ENCODE measurements around the gene KISS1R. TPM values are rescaled to one million over a fixed set of nuclear protein-coding genes. Genes with fewer than 3 reads are reported as not detected.

KISS1R gene
- total RNA-seq, 1 donor from 2014 or later: 6.1 TPM

DNA sequence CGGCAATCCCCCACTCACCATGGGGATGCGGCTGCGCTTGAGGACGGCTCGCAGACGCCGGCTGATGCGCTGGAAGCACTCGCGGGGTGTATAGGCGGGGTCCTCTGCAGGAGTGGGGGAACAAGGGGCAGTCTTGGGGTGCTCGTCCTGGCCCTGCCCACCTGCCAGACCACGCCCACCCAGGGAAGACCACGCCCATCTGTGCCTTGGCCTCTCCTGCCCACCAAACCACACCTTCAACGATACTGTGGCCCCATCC, 17.2 kb upstream of the KISS1R start:
- no peak for DNase-seq (ENCODE audit: low spot score, unreplicated experiment)
- peaks cover 5% of the 10 kb centered on the region for H3K36me3 Mint-ChIP-seq (ENCODE audit: insufficient read depth)
- no peaks in the 10 kb centered on the region for H3K9me3 Mint-ChIP-seq (ENCODE audit: low read depth)
- TF ChIP-seq, protein P1, sequence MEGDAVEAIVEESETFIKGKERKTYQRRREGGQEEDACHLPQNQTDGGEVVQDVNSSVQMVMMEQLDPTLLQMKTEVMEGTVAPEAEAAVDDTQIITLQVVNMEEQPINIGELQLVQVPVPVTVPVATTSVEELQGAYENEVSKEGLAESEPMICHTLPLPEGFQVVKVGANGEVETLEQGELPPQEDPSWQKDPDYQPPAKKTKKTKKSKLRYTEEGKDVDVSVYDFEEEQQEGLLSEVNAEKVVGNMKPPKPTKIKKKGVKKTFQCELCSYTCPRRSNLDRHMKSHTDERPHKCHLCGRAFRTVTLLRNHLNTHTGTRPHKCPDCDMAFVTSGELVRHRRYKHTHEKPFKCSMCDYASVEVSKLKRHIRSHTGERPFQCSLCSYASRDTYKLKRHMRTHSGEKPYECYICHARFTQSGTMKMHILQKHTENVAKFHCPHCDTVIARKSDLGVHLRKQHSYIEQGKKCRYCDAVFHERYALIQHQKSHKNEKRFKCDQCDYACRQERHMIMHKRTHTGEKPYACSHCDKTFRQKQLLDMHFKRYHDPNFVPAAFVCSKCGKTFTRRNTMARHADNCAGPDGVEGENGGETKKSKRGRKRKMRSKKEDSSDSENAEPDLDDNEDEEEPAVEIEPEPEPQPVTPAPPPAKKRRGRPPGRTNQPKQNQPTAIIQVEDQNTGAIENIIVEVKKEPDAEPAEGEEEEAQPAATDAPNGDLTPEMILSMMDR (IDR thresholded peaks at IDR 0.05; ENCODE audit: unreplicated experiment): no peak
- peaks cover 8% of the 10 kb centered on the region for H3K4me1 Mint-ChIP-seq (ENCODE audit: low read depth)
- no peaks in the 10 kb centered on the region for H3K27me3 Mint-ChIP-seq
- H3K27ac Mint-ChIP-seq: no peak overlapping the region
- H3K4me3 Mint-ChIP-seq (ENCODE audit: low read depth): no peak overlapping the region

DNA sequence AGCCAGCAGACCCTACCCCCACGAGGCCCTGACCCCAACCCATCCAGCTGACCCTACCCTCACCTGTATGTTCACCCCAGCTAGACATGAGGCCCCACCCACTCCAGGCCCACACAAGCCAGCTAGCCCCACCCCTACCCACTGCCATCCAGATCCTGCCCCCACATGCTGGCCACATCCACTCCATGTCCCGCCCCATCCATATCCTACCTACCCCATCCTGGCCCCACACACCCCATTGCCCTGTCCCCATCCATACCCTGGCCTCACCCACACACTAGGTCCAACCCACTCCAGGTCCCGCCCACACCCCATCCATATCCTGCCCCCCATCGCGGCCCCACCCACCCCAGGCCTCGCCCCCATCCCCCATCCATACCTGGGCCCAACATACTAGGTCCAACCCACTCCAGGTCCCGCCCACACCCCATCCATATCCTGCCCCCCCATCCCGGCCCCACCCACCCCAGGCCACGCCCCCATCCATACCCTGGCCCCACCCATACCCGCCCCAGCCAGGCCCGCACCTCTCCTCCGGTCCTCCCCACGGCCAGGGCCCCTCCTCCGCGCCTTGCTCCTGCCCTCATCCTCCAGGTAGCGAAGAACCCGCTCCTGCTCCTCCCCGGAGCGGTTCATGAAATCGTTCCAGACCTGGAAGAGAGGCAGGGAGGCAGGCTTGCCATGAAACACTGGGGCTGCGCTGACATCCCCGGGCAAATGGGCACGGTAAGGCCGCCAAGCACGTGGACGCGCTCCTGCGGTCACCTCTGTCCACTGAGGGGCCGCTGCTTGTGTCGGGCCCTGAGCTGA, 16.6 kb upstream of the KISS1R start:
- Mint-ChIP-seq H3K4me1 (ENCODE audit: low read depth) (peaks cover 8% of the 10 kb centered on the region), H3K4me3 (ENCODE audit: low read depth) (no peak overlapping the region), H3K27ac (no peak overlapping the region), H3K9me3 (ENCODE audit: low read depth) (no peaks in the 10 kb centered on the region), H3K27me3 (no peaks in the 10 kb centered on the region), H3K36me3 (ENCODE audit: insufficient read depth) (peaks cover 5% of the 10 kb centered on the region)
- TF ChIP-seq, protein P1 (IDR thresholded peaks at IDR 0.05; ENCODE audit: unreplicated experiment): no peak
- DNase-seq (ENCODE audit: low spot score, unreplicated experiment): no peak

DNA sequence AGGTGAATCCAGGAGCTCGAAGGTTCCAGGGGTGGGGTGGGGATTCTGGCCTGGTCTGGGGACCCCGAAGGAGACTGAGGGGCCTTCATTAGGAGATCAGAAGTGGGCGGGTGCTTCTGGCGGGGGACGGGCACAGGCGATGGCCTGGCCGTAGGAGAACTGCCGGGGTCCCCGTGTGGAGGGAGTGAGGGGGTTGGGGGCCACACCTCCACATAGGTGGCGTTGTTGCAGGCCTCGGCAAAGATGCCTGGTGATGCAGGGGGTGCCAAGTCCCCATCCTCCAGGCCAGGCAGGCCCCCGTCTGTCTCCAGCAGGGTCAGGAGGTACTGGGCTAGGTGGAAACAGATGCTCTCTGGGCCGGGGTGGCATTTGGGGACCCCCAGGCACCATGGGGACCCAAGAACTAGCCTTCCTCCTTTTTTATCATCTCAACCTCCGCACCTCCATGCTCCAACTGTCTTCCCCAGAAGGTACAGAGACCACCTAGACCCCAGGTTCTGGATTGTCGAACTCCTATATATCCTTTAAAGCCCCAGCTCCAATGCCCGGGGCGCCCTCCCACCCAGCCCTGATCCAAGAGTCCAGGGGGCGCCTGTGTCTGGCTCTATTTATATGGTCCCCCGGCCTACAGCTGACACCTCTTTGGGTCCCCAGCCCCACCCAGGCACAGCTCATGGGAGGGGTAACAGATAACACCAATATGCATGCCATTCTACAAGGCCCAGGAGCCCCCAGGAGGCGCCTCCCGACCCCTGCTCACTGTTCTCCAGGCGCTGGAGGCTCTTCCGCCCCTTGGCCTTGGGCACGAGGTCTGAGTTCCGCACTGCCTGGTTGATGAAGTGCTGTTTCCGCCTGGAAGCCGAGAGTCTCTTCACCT, 15.7 kb upstream of the KISS1R start:
- DNase-seq (ENCODE audit: low spot score, unreplicated experiment): no peak
- TF ChIP-seq, protein P1 (IDR thresholded peaks at IDR 0.05; ENCODE audit: unreplicated experiment): no peak
- H3K4me3 Mint-ChIP-seq (ENCODE audit: low read depth): no peak overlapping the region
- peaks cover 5% of the 10 kb centered on the region for H3K36me3 Mint-ChIP-seq (ENCODE audit: insufficient read depth)
- no peak overlapping the region for H3K27ac Mint-ChIP-seq
- H3K4me1 Mint-ChIP-seq (ENCODE audit: low read depth): peaks cover 8% of the 10 kb centered on the region
- H3K27me3 Mint-ChIP-seq: no peaks in the 10 kb centered on the region
- H3K9me3 Mint-ChIP-seq (ENCODE audit: low read depth): no peaks in the 10 kb centered on the region

DNA sequence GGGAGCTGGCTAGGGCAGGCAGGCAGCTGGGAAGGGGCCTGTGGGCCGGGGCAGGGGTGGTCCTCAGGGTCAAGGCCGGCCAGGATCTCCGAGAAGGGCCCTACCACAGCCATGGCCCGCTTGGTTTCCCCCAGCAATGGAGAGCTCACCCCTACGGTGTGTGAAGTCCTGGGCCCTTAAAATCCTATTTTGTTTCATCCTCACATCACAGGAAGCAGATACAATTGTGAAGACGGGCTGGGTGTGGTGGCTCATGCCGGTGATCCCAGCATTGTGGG, 15.1 kb upstream of the KISS1R start:
- Mint-ChIP-seq H3K4me1 (ENCODE audit: low read depth) (peaks cover 8% of the 10 kb centered on the region), H3K4me3 (ENCODE audit: low read depth) (no peak overlapping the region), H3K36me3 (ENCODE audit: insufficient read depth) (peaks cover 1% of the 10 kb centered on the region), H3K9me3 (ENCODE audit: low read depth) (no peaks in the 10 kb centered on the region), H3K27ac (no peak overlapping the region), H3K27me3 (no peaks in the 10 kb centered on the region)
- DNase-seq (ENCODE audit: low spot score, unreplicated experiment): no peak
- TF ChIP-seq, protein P1 (IDR thresholded peaks at IDR 0.05; ENCODE audit: unreplicated experiment): no peak

DNA sequence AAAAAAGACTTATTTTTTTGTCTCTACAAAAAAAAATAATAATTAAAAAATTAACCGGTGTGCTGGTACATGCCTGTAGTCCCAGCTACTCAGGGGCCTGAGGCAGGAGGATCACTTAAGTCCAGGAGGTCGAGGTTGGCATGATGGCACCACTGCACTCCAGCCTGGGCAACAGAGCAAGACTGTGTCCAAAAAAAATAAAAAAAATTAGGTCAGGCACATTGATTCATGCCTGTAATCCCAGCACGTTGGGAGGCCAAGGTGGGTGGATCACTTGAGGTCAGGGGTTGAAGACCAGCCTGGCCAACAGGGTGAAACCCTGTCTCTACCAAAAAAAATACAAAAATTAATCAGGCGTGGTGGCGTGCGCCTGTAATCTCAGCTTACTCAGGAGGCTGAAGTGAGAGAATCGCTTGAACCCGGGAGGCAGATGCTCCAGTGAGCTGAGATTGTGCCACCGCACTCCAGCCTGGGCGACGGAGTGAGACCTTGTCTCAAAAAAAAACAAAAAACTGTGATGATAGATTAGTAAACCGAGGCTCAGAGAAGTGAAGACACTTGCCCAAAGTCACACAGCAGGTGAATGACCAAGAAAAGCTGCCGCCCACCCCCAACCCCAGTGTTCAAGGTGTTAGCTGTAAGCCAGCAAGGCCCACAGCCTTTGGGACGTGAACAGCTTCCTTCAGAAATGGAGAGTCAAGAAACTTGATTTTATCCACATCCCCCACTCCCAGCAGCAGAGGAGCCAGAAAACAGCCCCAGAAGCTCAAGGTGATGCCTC, 14.5 kb upstream of the KISS1R start:
- Mint-ChIP-seq H3K27me3 (no peaks in the 10 kb centered on the region), H3K9me3 (ENCODE audit: low read depth) (no peaks in the 10 kb centered on the region), H3K4me1 (ENCODE audit: low read depth) (peaks cover 8% of the 10 kb centered on the region), H3K36me3 (ENCODE audit: insufficient read depth) (no peaks in the 10 kb centered on the region), H3K27ac (no peak overlapping the region), H3K4me3 (ENCODE audit: low read depth) (no peak overlapping the region)
- TF ChIP-seq, protein P1 (IDR thresholded peaks at IDR 0.05; ENCODE audit: unreplicated experiment): no peak
- DNase-seq (ENCODE audit: low spot score, unreplicated experiment): no peak

Measured in progenitor cell of endocrine pancreas (in vitro differentiated cells).